Jurkat, Clone E6-1 (cell line): ENCODE data around the gene KDM7A.
"Not testable (repeated sequence)": the region's sequence is repeated elsewhere in the genome, so short reads cannot be mapped to it uniquely, and the experiment has no call there.

Source experiments
- DNase-seq: peaks from one replicate; pipeline ENCODE4 v3.0.0-alpha.2; 2011; ENCODE audit warnings: low read depth, low spot score
- H3K4me3 ChIP-seq: 2 replicates; pipeline ENCODE4 v1.5.1; 2011; ENCODE audit warnings: mild to moderate bottlenecking, low read length, control low read depth, moderate library complexity

The KDM7A gene

DNA sequence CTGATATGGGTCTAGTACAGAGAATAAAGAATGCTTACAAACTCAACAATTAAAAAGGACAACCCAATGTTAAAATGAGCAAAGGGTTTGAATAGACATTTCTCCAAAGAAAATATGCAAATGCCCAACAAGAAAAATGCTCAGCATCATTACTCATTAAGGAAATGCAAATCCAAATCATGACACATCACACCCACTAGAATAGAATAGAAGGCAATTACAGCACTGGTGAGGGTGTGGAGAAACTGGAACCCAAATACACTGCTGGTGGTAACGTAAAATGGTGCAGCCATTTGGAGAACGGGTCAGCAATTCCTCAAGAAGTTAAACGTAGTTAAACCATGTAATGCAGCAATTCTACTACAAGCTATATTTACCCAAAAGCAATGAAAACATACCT lies 53.8 kb downstream of the KDM7A start:
- no peak for DNase-seq

DNA sequence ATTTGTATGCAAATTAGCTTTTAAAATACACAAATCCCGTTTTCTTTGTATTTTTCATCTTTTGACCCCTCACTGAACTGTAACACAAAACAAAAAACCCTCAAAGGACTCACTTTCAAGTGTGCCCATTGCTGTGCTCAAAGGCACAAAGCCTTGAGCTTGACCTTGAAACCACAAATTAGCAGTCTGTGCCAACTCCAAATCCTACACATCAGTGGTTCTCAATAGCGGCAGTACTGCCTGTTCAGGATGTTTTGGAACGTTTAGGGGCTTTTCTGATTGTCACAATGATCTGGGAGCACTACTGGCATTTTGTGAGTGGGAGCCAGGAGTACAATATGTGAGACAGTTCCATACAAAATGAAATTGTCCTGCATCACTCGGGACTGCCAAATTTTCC lies 55.5 kb downstream of the KDM7A start:
- no peak overlapping the region for H3K4me3 ChIP-seq
- no peak for DNase-seq

More for the DNA sequence above, 53.8 kb downstream of the KDM7A start:
- H3K4me3 ChIP-seq, result no peak overlapping the region

DNA sequence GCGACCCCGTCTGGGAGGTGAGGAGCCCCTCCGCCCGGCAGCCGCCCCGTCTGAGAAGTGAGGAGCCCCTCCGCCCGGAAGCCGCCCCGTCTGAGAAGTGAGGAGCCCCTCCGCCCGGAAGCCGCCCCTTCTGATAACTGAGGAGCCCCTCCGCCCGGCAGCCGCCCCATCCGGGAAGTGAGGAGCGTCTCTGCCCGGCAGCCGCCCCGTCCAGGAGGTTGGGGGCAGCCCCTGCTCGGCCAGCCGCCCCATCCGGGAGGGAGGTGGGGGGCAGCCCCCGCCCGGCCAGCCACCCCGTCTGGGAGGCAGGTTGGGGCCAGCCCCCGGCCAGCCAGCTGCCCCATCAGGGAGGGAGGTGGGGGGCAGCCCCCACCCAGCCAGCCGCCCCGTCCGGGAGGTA lies 62.0 kb downstream of the KDM7A start:
- DNase-seq, H3K4me3 ChIP-seq: not testable (repeated sequence)

DNA sequence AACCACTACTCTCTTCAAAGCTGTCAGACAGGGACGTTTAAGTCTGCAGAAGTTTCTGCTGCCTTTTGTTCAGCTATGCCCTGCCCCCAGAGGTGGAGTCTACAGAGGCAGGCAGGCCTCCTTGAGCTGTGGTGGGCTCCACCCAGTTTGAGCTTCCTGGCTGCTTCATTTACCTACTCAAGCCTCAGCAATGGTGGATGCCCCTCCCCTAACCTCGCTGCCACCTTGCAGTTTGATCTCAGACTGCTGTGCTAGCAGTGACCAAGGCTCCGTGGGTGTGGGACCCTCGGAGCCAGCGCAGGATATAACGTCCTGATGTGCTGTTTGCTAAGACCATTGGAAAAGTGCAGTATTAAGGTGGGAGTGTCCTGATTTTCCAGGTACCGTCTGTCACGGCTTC lies 68.0 kb downstream of the KDM7A start:
- DNase-seq, H3K4me3 ChIP-seq: not testable (repeated sequence)

DNA sequence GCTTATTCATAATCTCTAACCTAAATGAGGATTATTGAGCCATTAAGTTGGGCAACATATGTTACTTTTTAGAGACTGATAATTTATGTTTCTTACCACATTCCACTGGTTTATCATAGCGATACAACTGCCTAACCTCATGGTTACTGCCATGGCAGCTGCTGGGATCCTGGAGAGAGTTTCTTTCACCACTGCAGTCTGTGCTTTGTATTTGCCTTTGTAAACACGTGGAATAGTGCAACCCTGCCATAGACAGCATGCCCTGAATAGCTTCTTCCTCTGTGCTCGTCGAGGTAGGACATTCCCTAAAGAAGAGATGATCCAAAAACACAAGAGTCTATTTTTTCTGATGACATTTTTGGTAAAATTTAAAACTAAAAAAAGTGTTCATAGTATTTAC lies 80.3 kb downstream of the KDM7A start:
- DNase-seq, result no peak
- H3K4me3 ChIP-seq, result no peak overlapping the region

DNA sequence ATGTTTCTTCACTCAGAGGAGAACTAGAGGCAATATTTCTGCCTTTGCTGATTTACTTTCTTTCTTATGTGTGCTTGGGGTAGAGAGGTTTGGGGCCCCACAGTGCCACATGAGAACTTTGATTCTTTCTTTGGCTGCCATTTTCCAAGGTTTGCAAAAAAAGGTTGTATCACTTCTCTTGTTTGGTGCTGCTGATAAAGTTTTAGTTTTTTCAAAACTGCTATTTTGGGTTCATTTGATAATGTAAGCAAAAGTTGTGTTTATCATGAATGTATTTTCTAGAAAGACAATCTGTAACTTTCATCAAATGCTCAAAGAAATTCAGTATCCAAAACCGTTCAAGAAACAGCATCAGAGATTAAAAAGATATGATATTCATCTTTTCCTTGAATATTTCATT lies 83.4 kb downstream of the KDM7A start:
- H3K4me3 ChIP-seq, result no peak overlapping the region
- DNase-seq, result no peak

DNA sequence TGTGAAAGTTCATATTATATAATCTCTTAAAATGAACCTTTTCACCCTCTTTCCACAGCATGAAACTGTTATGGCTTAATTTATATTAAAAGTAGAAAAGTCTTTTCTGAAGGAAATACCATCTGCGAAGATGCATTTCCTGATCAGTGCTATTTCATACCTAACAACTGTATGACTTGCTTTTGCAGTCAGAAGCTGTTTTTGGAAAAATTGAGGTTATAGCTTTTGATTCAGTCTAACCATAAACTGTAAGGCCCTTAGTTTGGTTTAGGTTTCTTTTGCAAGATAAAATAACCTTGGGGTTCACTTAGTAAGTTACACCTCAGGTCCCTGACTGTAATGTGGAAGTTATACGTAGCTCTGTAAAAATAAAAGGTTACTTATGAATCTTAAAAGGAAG lies 91.3 kb downstream of the KDM7A start:
- H3K4me3 ChIP-seq, result no peak overlapping the region
- DNase-seq, result peak; percentile 35

DNA sequence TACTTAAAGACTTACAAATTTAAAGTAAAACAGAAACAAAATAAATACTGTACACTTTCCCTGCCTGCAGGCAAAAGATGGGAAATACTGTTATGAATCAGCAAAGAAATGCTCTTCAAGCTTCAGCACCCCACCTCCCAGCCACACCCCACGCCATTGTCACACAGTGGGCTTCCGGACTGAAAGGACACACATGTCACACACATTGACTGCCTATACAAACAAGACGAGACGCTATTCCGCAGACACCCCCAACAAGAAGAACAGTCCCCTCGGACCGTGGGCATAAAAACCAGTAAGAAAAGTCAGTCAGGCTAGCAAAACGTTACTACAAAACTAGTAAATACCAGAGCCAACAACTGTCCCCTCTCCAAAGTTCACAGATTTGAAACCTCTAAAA lies 91.8 kb downstream of the KDM7A start:
- no peak for DNase-seq
- H3K4me3 ChIP-seq, result no peak overlapping the region

DNA sequence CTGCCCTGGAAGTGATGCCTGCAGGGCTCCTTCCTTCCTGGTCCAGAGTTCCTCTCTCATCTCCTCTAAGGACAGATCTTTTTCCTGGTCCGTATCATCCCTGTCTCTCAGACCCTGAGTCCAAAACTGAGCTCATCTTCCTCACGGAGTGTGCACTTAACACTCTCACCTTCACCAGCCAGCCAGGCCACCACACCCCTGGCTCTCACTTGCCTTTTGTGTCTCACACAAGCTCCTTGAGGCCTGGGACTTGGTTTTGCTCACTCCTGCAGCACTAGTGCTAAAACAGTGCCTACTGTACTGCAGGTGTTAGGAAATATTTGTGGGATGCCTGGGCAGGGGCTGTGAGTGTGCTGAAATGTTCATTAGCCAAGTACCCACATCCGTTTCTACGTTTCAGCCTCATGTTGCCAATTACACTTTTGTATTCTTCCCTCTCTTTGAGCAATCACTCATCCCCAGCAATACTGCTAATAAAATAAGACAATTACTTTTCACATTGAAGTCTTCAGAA lies 92.6 kb downstream of the KDM7A start:
- no peak overlapping the region for H3K4me3 ChIP-seq
- peak; percentile 85 for DNase-seq

DNA sequence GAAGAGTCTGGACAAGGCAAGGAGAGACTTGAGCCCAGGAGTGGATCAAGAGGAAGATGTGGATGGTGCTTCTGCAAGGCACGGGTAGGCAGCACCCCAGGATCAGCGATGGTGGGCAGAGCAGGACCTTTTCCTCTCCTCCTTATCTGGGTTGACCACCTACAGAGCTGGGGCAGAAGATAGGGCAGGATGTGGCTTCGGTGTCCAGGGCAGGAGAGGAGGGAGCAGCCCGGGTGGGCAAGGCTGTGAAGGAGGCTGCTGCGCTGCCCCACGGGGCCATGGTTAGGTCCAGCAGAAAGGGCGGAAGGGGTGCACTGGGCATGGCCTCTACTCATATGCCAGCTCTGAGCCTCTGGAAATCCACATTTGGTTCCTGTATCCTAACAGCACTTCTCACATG lies 94.0 kb downstream of the KDM7A start:
- DNase-seq, result no peak
- no peak overlapping the region for H3K4me3 ChIP-seq

DNA sequence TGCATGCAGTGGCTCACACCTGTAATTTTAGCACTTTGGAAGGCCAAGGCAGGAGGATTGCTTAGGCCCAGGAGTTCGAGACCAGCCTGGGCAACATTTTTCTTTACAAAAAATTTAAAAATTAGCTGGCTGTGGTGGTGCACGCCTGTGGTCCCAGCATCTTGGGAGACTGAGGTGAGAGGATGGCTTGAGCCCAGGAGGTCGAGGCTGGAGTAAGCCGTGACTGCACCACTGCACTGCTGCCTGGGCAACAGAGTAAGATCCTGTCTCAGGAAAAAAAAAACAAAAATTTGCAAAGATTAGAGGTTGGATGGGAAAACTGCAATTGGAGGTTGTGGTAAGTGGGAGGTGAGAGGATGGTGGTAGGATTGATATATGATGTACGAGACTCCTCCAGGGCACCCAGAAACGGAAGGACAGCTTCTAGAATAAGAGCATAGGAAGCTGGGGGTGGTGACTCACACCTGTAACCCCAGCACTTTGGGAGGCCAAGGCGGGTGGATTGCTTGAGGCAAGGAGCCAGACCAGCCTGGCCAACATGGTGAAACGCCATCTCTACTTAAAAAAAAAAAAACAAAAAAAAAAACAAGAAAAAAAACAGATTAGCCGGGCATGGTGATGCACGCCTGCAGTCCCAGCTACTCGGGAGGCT lies 94.9 kb downstream of the KDM7A start:
- DNase-seq, result no peak
- no peak overlapping the region for H3K4me3 ChIP-seq

DNA sequence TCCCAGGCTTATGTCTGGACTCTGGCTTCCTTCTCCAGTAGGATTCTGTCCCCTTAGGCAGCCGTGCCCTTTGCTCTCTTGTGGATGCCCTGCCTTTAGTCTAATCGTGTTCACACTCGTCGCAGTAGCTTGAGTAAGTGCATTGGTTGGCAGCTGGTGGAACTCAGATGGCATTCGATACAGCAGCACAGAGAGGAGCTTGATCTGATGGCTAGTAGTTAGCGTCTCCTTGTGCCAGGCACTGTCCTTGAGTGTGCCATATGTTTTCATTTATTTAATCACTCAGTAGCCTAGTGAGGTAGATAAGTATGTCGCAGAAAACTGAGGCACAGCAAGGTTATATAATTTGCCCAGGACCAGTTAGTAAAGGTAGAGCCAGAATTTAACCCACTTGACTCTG lies 95.9 kb downstream of the KDM7A start:
- DNase-seq, result no peak

DNA sequence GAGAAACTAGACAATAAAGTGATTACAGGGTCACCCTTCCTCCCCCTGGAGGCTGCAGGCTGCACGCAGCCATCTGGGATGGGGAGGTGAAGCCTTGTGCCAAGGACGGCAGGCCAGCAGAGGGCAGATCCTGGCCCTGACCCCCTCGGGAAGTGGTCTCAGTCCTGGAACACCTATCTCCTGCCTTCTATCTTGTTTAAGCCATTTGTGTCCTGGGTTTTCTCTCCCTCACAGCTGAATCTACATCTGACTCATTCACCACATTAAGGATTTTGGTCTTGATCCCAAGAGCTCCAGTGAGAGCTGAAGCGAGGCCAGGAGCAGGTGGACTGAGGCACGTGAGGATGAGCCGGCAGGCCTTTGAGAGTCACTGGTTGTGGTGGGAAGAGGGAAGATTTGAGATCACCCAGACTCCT lies 97.7 kb downstream of the KDM7A start:
- no peak for DNase-seq
- no peak overlapping the region for H3K4me3 ChIP-seq

More for the DNA sequence above, 95.9 kb downstream of the KDM7A start:
- no peak overlapping the region for H3K4me3 ChIP-seq

DNA sequence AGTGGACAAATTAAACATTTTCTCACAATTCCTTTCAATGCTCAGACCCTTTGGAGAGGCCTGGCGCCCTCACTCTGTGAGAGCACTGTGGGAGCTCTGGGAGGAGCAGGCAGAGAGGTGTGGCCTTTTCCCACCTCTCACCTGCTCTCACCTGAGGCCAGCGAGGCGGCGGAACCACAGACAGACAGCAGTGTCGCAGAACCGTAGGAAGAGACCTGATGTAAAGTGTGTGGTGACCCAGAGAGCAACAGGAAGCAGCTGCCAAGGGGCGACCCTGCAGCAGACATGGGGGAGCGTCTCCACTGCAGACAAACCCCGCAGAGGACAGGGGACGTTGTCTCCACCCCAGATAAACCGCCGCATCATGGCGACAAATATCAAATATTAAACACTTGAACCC lies 98.4 kb downstream of the KDM7A start:
- no peak overlapping the region for H3K4me3 ChIP-seq
- no peak for DNase-seq

DNA sequence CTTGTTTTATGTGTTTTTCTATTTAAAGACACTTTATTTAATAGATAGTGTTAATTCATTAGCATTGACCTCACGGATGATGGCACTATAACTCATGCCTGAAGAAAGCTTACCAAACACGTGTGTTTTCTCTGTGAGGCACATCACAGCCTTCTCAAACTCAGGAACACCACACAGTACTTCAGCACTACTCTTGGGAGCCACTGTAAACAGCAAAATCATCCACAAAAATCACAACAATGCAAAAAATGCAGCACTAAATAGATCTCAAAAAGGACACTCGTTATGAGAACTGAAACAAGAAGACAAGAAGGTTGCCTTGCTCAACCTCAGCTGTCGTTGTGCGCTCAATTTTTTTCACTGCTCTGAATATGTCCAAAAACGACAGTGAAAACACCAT lies 102.0 kb downstream of the KDM7A start:
- DNase-seq, result no peak
- H3K4me3 ChIP-seq, result no peak overlapping the region

DNA sequence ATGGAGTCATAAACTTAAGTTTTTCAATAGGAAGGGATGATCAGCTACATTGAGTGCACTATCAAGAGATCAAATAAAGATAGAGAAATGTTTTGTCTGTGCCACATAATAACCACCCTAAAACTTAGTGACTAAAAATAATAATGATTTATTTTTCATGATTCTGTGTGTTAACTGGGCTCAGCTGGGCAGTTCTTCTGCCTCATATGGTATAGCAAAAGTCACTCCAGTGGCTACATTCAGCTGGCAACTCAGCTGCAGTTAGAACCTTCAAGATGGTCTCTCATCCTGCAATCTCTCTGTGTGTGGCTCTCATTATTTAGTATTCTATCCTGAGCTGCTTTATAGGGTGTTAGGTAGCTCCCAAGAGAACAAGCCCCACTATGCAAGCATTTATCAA lies 106.2 kb downstream of the KDM7A start:
- no peak for DNase-seq
- no peak overlapping the region for H3K4me3 ChIP-seq

DNA sequence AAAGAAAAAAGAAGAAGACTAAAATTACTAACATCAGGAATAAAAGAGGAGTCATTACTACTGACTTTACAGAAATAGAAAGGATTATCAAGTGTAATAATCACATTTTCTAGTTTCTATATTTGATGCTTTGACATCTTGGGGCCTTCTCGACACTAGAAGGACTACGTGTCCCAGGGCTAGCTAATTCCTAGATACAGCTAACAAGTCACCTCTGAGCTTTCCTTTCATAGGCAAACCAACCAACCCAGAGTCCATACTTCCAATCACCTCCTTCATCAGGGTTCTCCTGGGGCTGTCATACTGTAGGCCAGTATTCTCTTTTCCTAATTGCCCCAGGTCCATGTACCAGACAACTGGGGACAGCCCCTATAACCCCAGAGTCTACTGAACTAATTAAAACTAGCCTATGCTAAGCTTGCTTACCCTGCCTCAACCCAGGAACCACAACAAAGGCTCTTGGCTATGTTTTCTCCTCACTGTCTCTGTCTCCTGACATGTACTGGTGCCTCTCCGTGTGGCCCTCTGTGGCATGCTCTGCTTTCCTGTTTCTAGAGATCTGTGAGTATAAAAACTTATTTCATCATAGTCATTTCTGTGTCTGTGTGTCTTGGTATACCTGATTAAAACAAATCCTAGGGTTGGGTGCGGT lies 107.4 kb downstream of the KDM7A start:
- DNase-seq, result peak; percentile 36
- H3K4me3 ChIP-seq, result no peak overlapping the region

DNA sequence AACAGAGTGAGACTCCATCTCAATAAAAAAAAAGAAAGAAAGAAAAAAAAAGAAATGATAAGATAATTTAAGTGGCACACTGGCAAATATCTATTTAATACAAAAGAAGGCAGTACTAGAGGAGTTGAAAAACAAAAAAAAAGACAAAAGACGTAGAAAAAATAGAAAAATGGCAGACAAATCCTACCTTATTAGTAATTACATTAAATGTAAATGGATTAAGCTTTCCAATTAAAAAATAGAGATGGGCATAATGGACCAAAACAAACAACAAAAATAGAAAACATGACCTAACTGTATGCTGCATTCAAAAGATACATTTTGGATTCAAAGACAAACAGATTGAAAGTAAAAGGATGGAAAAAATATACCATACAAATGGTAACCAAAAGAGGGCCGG lies 108.8 kb downstream of the KDM7A start:
- H3K4me3 ChIP-seq, result no peak overlapping the region
- no peak for DNase-seq

DNA sequence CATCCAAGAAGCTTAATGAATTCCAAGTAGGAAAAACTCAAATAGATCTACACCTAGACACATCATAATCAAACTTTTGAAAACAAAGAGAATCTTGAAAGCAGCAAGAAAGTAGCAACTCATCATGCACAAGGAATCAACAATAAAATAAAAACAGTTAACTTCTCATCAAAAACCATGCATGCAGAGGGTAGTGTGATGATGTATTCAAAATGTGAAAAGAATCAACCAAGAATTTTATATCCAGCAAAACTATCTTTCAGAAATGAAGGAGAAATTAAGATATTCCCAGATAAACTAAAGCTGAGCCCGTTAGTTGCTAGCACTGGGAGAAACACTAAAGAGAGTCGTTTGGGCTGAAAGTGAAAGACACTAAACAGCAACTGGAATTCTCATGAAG lies 109.7 kb downstream of the KDM7A start:
- H3K4me3 ChIP-seq, result no peak overlapping the region
- DNase-seq, result no peak

DNA sequence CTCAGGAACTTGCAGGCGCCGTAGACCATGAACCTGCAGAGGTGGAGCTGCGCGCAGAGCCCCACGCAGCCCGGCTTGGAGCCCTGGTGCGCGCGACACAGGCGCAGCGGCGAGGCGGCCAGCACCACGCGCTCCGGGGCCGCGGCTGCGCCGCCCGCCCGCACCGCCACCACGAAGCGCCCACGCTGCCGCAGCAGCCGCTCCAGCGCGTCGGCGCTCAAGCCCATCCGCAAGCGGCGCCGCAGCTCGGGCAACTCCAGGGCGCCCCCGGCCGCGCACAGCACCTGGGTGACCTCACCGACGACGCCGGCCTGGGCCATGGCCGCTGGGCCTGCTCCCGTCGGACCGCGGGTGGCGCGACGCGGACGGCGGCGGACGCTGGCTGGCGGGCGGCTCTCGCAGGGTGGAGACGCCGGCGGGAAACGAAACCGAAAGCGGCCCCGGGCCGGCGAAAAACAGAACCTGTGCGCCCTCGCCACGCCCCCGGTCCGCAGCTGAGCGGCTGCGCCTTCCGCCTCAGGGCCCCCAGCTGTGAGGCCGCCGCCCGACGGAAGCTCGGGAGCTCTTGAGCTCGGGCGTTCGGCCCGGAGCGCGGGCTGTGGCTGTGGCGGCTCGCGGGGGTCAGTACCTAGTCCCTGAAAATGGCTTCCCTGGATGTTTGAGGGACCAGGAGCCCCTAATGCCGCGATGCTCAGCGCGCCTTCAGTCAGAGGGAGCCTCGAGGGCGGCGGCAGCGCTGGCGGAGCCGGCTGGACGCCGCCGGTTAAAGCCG lies 114.1 kb downstream of the KDM7A start, which contains the start of gene PARP12:
PARP12 (minus strand) TSS at position 424 of the 772 bp plus-strand sequence; CDS start at position 320, 104 bp downstream.
- peak; percentile 71 for DNase-seq
- peak within 1 kb of the TSS; percentile 72 for H3K4me3 ChIP-seq
